Ovary (tissue), 9 donors: ENCODE results near the gene UBR3. TPM values are rescaled to one million over a fixed set of nuclear protein-coding genes. Genes with fewer than 3 reads are reported as not detected.

Experiments used
- DNase-seq, 5 donors: peaks; one replicate each; pipeline ENCODE4 v3.0.0-alpha.2; 2019 to 2020
- H3K27ac ChIP-seq, 2 donors: fragments of 200-600 bp; one replicate each; pipeline versions ENCODE4 v1.5.1 to v1.8.0; 2019 to 2022
- H3K27me3 ChIP-seq: fragments of 200-600 bp; one replicate; pipeline ENCODE4 v1.8.0; 2022
- H3K36me3 ChIP-seq: fragments of 200-600 bp; sonication (generic); one replicate; pipeline ENCODE4 v1.5.1; 2019
- H3K4me1 ChIP-seq: one replicate; pipeline ENCODE4 v1.8.1; 2013; ENCODE audit warnings: mild to moderate bottlenecking, moderate library complexity; ENCODE audit not compliant: insufficient read depth
- H3K4me3 ChIP-seq: fragments of 200-600 bp; sonication (generic); one replicate; pipeline ENCODE4 v1.5.1; 2017
- H3K9me3 ChIP-seq, 2 donors: fragments of 200-600 bp in 1 of 2; sonication (generic) in 1 of 2; one replicate each; pipeline versions ENCODE4 v1.5.1 to v1.8.1; 2013 to 2019; ENCODE audit warnings: mild to moderate bottlenecking in 1 of 2, moderate library complexity in 1 of 2
- EP300 ChIP-seq: sonication (generic); formaldehyde crosslinking; IDR thresholded peaks from one replicate; pipeline ENCODE4 v1.6.1; 2017; ENCODE audit warnings: antibody characterized with exemption
- POLR2A ChIP-seq: fragments of 450-650 bp; IDR thresholded peaks from one replicate; pipeline ENCODE4 v1.6.1; 2017; ENCODE audit warnings: antibody characterized with exemption, mild to moderate bottlenecking, moderate library complexity
- WGBS, 3 donors: extraction: QIAGEN DNeasy Blood & Tissue Kit in 1 of 3; methylation state at CpG; one replicate each; pipeline versions ENCODE4 v1.1.5 to v1.1.7; 2013 to 2017; 5-methylcytosine and 5-hydroxymethylcytosine counted together
- intact Hi-C, 4 donors: fragments of 100-400 bp; cut with DNase I; formaldehyde crosslinking; loops; one replicate each; pipeline versions ENCODE4 v1.11.0 to v1.15.1; 2022 to 2023
- polyA plus RNA-seq, 2 donors: library from polyadenylated mRNA; stranded (reverse); fragments of 200-250 nt in 1 of 2; fragments of 350-450 nt in 1 of 2; fragmentation: Illumina TruSeq in 1 of 2; extraction: RNeasy Lipid Tissue Mini Kit (QIAGEN cat#74804) in 1 of 2; gene quantifications; one replicate each; pipeline ENCODE4 v1.2.3, GENCODE V29; 2013 to 2014
- total RNA-seq, 7 donors: library from RNA; depleted of rRNA in 2 of 7; stranded (reverse); fragments of >200 nt in 2 of 7; fragmentation: NEBNext Ultra II Directional in 3 of 7; extraction: Animal tissue kit (Norgen Biotek cat#: 25700) in 3 of 7; gene quantifications; one replicate each; pipeline versions ENCODE4 v1.1.0 to v1.2.4, GENCODE V29; 2016 to 2023
- TF ChIP-seq, protein P1 (sequence below), 3 donors: fragments of 450-650 bp in 2 of 3; fragments of 200-600 bp in 1 of 3; IDR thresholded peaks; one replicate each; pipeline versions ENCODE4 v1.5.1 to v1.8.0; 2016 to 2022; ENCODE audit warnings: antibody characterized with exemption in 3 of 3, mild to moderate bottlenecking in 1 of 3
- donor health status: DM: no; HTN: no; CAD: no; lungs with moderate emphysema.
- donor health status: DM: no; HTN: no; CAD: no.
- donor health status: Bipolar disorder and iron deficiency.
- donor health status: DM: yes; HTN: yes; CAD: no.
- donor health status: DM: no; HTN: no; CAD: no.
- donor health status: DM: yes; HTN: yes; CAD: no.

The UBR3 gene
- total and polyA plus RNA-seq, 9 donors = 13.6 to 63.4 (median 45.1) TPM

- Histone ChIP-seq H3K27me3 (no peaks in the 10 kb centered on the region), H3K9me3 (no peaks in the 10 kb centered on the region), H3K36me3 (no peaks in the 10 kb centered on the region), H3K27ac (no peak overlapping the region), H3K4me1 (no peaks in the 10 kb centered on the region), H3K4me3 (no peak overlapping the region)
- TF ChIP-seq, protein P1, sequence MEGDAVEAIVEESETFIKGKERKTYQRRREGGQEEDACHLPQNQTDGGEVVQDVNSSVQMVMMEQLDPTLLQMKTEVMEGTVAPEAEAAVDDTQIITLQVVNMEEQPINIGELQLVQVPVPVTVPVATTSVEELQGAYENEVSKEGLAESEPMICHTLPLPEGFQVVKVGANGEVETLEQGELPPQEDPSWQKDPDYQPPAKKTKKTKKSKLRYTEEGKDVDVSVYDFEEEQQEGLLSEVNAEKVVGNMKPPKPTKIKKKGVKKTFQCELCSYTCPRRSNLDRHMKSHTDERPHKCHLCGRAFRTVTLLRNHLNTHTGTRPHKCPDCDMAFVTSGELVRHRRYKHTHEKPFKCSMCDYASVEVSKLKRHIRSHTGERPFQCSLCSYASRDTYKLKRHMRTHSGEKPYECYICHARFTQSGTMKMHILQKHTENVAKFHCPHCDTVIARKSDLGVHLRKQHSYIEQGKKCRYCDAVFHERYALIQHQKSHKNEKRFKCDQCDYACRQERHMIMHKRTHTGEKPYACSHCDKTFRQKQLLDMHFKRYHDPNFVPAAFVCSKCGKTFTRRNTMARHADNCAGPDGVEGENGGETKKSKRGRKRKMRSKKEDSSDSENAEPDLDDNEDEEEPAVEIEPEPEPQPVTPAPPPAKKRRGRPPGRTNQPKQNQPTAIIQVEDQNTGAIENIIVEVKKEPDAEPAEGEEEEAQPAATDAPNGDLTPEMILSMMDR (IDR thresholded peaks at IDR 0.05) = no peak
- TF ChIP-seq EP300 = no peak
- TF ChIP-seq POLR2A = no peak
- intact Hi-C loops = no loop called here
- DNase-seq = no peak
Measured at GRCh38 chr2:169984145-169984544, 156.9 kb downstream of the UBR3 start.

GRCh38 chr2:169994752-169995151 lies 167.5 kb downstream of the UBR3 start:
- Histone ChIP-seq H3K4me3 (no peak overlapping the region), H3K4me1 (no peaks in the 10 kb centered on the region), H3K27me3 (no peaks in the 10 kb centered on the region), H3K27ac (no peak overlapping the region), H3K9me3 (peaks cover 0 to 8% of the 10 kb centered on the region in 2 donors), H3K36me3 (no peaks in the 10 kb centered on the region)
- 98 to 99% (median 99%) methylated on average over 2 of the region's 2 CpGs for WGBS, 3 donors
- intact Hi-C loops = no loop called here
- no peak for TF ChIP-seq EP300
- no peak for TF ChIP-seq POLR2A
- TF ChIP-seq, protein P1 (IDR thresholded peaks at IDR 0.05) = no peak
- no peak for DNase-seq

GRCh38 chr2:169997140-169997887 lies 170.1 kb downstream of the UBR3 start:
- H3K4me3 ChIP-seq = no peak overlapping the region
- H3K36me3 ChIP-seq = no peaks in the 10 kb centered on the region
- no peaks in the 10 kb centered on the region for H3K27me3 ChIP-seq
- intact Hi-C loops = no loop called here
- H3K4me1 ChIP-seq = no peaks in the 10 kb centered on the region
- DNase-seq = no peak
- no peak overlapping the region for H3K27ac ChIP-seq
- TF ChIP-seq EP300 (no peak), POLR2A (no peak)
- TF ChIP-seq, protein P1 (IDR thresholded peaks at IDR 0.05) = no peak
- 97 to 98% (median 98%) methylated on average over 9 of the region's 9 CpGs for WGBS, 3 donors
- peaks cover 0 to 8% of the 10 kb centered on the region in 2 donors for H3K9me3 ChIP-seq

- Histone ChIP-seq H3K9me3 (peaks cover 0 to 8% of the 10 kb centered on the region in 2 donors), H3K36me3 (no peaks in the 10 kb centered on the region), H3K27ac (no peak overlapping the region), H3K4me1 (no peaks in the 10 kb centered on the region), H3K27me3 (no peaks in the 10 kb centered on the region), H3K4me3 (no peak overlapping the region)
- intact Hi-C loops = no loop called here
- TF ChIP-seq, protein P1 (IDR thresholded peaks at IDR 0.05) = no peak
- no peak for TF ChIP-seq EP300
- 29 to 33% (median 30%) methylated on average over 4 of the region's 4 CpGs for whole genome bisulfite sequencing, 3 donors
- DNase-seq = no peak
Measured at GRCh38 chr2:169999054-169999453, 171.8 kb downstream of the UBR3 start.
